Activated CD4-positive, alpha-beta T cell treated with anti-CD3 and anti-CD28 coated beads for 4 hours (primary cell): Measurements from ENCODE around the gene NDFIP2.
"Not testable (repeated sequence)": the region's sequence is repeated elsewhere in the genome, so short reads cannot be mapped to it uniquely, and the experiment has no call there.

ENCODE experiments used
- DNase-seq, 2 donors: peaks; one replicate each; pipeline ENCODE4 v3.0.0-alpha.2; 2020

The NDFIP2 gene

DNA sequence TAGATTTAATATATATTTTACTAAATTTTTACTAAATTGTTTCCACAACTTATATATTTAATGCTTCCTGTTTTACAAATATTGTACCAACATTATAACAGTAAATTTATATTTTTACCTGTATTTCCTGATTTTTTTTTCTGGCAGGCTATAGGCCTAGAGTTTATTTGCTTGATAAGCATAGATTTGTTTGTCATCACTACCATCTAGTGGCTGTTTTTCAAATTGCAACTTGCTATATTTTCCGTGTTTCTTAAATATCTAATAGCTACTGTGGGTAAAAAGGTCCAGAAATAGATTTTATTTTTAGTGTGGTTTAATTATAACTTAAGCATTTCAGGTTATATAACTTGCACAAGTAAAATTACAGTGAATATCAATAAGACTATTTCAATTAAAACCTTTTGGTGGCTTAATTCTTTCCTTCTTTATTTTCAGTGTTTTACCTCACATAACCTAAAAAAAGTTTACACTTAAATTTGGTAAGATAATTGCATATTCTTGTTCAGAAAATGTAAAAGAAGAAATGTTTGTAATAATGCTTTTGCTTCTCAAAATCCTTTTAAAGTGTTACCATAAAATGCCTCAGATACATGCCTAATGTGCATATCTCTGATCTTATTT lies 60.6 kb downstream of the NDFIP2 start:
- DNase-seq: peak in 1 of 2 donors; percentile 33

DNA sequence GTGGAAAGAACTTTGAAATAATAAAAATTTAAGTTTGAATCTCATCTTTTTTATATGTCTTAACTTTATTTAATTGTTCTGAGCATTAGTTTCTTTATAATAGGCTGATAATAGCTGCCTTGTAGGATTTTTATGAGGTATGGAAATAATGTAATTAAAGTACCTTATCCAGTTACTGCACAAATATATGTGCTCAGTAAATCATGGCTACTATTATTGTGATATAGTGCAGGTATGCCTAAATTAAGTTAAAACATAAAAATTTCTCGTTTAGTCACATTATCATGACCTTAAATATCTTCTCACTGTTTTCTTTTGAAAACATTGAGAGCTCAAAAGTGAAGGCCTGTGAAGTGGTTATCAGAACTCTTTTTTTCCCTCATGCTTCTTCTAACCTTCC lies 62.9 kb downstream of the NDFIP2 start:
- no peak for DNase-seq

DNA sequence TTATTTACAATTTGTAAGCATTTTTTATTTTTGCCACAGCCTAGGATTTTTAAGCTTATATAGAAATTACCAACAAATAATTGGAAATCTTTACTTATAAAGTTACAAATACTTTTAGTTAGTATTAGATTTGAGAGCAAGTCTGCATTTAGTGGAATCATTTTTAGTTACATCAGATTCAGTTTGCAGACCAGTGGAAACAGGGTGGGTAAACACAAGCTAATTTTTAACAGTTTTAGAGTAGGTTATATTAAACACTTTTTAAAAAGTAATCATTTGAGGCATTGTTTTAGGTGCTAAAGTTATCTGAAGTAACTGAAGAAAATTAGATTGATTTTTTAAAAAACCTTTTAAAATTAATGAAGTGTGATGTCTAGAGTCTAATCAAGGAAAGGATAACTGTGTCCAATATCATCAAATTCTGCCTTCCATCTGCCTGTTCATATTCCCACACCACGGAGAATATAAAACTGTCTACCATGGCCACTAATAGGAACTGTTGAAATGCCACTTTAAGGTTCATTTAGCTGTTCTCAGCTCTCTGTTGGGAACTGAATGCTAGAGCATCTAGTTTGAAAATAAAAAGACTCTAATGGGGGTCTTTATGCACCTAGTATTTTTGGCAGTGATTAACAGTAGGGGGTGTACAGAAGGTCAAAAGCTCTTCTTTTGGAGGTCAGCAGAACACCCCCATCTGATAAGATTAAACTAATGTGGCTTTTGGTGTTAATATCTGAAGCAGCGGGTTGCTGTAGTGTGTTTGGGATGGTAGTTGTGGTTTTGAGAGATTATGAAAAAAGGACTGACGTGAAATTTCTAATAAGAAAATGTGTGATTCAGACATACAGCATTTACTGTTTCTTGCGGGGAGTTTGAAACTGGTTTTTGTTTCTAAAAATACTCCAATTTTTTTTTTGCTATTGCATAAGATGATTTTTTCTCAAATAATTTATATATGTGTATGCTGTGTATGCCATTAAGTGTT lies 66.5 kb downstream of the NDFIP2 start:
- no peak for DNase-seq

DNA sequence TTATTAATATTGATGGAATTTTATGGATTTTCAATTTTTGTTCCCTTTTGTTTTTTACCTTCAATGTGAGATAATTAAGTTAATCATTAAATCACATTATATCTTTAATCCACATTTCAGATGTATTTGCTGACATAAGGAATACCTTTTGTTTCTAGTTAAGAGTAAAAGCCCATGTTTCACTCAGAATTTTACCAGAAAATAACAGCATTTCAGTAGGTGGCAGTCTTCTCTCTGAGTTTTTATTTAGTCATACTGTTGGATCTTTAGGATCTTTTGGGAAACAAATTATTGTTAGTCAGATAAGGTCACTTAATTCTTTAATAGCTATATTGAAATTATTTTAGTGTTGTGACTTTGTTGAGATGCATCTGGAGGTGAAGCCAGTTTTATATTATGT lies 67.9 kb downstream of the NDFIP2 start:
- no peak for DNase-seq

DNA sequence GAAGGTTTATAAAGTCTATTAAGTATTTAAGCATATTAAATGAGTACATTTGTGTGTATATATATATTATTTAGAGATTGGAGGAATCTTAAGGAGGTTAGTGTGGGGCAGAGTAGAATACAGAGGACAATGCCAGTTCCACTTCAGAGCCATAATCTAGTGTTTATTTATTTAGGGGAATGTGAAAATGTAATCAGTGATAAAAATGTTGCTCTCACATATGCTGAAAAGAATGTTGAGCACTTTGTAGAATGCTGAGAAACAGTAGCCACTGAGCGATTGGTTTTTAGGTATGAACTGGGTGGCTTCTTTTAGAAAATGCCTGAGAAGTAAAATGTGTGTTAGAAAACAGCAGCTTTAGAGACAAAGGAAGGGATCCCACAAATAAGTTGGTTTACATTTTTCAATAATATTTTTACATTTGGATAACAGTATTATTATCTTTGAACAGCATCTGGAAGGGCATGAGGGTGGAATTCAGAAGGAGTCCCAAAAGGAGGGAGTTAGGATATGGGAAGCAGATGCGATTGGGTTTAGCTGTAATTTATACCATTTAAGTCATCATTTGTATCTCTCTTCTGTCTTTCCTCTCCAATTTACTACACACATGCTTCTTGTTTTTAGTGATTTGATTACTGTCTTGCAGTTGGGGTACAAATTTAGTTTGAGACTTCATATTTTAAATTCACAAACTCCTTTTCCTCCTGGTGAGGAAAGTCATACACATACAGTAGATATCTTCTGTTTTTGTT lies 68.6 kb downstream of the NDFIP2 start:
- no peak for DNase-seq

DNA sequence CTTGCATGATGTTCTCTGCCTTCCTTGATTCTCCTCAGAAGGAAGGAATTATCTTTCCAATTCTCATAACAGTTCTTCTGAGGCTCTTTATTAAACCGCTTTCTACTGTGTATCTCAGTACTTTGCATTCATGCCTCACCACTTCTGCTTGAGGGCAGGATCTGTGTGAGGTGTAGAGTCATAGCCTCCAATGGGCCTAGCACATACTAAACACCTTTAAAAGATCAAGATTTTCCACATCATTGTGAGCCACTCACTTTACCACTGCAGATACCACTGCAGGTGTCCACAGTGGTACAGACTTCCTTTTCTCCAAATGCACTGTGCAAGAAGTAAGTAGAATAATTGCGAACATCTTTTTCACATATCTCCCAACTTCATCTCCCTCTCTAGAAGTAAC lies 76.7 kb downstream of the NDFIP2 start:
- no peak for DNase-seq

DNA sequence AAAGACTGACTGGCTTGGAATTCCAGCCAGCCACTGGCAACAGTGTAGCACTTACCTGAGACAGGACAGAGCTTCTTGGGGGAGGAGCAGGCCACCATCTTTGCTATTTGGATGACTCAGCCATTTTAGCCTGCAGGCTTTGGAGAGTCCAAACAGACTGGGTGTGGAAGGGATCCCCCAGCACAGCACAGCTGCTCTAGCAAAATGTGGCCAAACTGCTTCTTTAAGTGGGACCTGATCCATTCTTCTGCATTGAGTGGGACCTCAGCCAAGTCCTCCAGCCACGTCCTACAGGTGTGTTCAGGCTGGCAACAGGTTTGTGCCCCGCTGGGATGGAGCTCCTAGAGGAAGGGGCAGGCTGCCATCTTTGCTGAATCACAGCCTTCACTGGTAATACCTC lies 80.0 kb downstream of the NDFIP2 start:
- DNase-seq: no peak

DNA sequence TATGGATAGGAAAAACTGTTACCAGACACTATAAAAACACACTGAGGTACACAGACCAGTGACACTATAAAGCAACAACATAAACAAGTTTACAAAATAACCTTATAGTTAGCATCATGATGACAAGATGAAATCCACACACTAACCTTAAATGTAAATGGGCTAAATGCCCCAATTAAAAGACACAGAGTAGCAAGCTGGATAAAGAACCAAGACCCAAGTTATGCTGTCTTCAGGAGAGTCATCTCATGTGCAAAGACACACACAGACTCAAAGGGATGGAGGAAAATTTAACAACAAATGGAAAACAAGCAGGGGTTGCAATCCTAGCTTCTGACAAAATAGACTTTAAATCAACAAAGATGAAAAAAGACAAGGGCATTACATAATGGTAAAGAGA lies 81.6 kb downstream of the NDFIP2 start:
- DNase-seq: no peak

DNA sequence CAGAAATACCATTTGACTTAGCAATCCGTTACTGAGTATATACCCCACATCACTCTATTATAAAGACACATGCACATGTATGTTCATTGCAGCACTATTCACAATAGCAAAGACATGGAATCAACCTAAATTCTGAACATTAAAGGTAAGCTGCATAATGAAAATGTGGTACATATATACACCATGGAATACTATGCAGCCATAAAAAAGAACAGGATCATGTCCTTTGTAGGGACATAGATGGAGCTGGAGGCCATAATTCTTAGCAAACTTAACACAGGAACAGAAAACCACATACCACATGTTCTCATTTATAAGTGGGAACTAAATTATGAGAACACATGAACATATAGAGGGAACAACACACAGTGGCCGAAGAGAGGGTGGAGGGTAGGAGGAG lies 85.2 kb downstream of the NDFIP2 start:
- no peak for DNase-seq

DNA sequence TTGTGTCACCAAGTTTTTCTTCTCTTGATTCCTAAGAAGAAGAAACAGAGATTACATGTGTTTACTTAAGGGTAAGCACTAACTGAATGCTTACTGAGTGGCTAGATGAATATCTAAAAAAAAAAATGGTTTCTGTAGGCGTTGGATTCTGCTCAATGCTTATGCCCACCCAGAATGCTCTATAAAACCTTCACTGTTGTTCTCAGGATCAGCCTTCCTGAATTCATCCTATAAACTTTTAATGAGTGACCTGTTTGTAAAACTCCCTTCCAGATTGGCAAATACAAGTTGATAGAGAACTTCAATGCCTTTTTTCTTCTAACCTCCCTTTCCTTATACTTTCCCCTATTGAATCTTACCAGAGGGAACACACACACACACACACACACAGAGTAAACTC lies 90.2 kb downstream of the NDFIP2 start:
- no peak for DNase-seq

DNA sequence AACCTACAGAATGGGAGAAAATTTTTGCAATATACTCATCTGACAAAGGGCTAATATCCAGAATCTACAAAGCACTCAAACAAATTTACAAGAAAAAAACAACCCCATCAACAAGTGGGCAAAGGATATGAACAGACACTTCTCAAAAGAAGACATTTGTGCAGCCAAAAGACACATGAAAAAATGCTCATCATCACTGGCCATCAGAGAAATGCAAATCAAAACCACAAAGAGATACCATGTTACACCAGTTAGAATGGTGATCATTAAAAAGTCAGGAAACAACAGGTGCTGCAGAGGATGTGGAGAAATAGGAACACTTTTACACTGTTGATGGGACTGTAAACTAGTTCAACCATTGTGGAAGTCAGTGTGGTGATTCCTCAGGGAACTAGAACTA lies 92.9 kb downstream of the NDFIP2 start:
- not testable (repeated sequence) for DNase-seq

DNA sequence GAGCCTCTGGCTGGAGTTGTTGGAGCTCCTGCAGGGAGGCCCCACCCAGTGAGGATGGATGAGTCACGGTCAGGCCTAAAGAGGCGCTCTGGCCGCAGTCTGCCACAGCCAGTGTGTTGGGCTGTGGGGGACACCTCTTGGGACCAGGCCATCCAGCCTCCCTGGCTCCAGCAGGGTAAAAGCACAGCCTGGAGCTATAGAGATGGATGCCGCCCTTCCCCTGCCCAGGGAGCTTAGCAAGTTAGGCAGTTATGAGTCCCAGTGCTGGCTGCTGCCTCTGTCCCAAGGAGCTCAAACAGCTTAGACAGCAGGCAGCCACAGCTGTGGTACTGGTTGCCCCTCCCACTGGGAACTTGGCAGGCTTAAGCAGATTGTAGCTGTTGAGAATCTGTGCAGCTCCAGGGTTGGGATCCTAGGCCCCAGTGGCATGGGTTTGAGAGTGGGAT lies 100.9 kb downstream of the NDFIP2 start:
- no peak for DNase-seq

DNA sequence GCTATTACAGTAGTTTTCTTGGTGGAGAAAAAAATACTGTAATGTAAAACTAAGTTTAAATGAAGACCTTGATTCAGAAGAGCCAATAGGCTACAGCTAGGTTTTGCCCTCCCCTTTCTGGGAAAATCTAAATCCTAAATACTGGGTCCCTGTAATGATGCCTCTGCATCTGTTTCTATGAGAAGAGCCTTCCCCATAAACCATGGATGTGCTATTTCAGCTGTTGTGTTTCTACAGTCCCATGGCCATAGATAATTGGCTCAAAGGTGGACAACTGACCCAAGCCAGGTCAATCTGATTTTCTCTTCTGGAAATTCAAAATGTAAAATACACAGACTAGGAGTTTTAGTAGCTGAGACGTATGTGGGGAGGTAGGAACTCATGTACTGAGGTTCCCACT lies 101.9 kb downstream of the NDFIP2 start:
- no peak for DNase-seq

DNA sequence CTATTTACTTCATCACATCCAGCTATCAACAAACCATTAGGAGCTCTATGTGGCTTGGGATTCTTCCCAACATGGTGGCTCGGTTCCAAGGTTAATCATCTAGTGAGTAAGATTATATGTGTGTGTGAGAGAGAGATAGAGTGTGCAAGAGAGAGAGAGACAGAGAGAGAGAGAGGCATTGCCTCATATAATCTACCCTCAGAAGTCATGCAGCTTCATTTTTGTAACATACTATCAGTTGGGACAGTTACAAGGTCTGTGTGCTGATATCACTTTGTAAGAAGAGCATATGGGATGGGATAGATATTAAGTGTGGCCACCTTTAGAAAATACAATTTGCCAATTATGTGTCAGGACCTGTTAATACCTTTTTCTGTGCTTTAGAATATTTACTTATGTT lies 104.1 kb downstream of the NDFIP2 start:
- no peak for DNase-seq

DNA sequence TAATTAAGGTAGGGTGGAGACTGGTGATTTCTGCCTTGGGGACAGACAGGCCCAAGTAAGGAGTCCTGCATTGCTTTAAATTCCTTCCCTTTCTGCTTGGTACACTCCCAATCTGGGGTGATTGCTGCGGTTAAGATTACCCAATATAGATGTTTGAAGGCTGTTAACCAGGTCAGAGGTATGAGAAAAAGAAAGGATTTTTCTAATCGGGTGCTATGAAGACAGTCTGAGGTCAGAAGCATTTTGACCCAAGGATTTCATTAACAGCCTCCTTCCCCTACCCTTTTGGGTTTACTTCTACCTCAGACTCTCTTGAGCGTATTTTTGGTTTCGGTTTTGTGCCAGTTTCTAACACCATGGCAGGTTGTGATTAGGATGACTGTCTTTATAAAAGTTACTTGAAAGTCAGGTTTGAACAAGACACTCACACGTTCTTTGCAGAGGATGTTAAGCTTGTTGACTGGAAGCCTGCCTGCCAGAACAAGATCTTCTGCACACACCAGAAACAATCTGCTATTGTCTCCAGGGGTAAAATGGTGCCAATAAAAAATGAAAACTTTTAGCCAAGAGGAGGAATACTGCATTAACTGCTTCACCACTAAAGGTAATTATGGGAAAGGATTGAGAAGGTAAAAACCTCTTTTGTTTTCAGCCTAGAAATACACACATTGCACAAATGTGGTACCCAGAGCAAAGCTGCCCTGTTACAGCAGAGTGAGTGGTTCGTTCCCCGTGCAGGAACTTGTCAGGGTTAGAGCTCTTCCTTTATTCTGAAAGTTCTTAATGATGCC lies 108.8 kb downstream of the NDFIP2 start:
- DNase-seq: no peak

DNA sequence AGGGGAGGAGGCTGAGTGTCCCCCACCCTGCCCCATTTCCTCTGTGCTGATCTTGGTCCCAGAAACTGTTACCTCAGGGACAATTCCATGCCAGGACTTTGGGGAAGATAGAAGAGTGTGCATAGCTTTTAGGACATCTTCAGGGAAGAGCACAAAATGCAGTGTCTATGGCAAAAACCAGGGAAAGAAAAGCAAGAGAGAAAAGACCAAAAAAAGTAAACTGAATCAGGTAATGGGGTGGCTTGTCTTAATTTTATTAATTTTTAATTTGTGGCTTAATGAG lies 109.4 kb downstream of the NDFIP2 start:
- DNase-seq: no peak

DNA sequence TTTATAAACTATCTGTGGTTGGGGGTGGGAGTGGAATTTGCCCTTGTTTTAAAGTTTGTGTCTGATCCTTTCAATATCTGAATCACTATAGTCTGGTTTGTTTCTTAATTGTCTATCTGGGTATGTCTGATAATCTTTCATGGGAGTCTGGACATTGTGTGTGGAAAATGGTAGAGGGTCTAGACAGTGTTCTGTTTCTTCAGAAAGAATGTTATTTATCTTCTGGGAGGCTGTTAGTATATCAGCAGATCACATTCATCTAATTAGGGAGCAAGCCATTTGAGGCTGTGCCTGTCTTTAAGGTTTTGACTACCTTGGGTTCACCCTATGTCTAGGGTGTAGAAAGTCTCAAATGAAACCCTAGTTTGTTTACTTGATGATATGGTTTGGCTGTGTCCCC lies 110.5 kb downstream of the NDFIP2 start:
- no peak for DNase-seq

DNA sequence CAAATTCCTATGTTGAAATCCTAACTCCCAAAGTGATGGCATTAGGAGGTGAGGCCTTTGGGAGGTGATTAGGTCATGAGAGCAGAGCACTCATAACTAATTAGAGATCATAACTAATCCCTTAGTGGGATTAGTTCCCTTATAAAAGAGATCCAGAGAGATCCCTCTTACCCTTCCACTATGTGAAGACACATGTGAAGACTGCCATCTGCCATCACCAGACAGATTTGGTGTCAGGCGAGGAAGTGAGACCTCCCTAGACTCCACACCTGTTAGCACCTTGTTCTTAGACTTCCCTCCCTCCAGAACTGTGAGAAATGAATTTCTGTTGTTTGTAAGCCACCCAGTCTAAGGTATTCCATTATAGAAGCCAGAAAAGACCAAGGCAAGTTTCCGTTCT lies 112.2 kb downstream of the NDFIP2 start:
- DNase-seq: no peak

DNA sequence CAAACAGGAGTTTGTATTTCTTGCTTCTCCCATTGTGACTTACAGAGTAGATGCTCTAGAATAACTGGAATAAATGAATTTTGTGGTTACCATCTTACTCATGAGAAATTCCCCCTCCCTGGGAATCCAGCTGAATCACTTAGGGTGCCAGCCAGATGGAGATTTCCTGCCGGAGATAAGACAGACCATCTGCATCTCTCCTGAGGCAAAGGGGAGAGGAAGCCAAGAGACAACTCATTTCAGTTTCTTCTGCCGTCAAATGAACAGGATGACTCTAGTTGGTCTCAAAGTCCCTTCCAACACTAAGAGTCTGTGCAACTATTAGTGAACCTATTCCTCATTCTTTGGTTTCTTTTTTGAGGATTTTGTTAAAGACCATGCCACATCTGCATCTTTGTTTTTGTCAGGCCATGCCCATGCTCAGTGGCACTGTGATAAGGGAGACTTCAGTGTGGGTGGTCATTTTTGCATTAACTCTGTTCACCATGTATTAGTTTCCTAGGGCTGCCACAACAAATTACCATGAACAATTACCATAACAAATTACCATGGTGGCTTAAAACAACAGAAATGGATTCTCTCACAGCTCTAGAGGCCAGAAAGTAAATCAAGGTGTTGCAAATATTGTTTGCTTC lies 112.8 kb downstream of the NDFIP2 start:
- DNase-seq: no peak

DNA sequence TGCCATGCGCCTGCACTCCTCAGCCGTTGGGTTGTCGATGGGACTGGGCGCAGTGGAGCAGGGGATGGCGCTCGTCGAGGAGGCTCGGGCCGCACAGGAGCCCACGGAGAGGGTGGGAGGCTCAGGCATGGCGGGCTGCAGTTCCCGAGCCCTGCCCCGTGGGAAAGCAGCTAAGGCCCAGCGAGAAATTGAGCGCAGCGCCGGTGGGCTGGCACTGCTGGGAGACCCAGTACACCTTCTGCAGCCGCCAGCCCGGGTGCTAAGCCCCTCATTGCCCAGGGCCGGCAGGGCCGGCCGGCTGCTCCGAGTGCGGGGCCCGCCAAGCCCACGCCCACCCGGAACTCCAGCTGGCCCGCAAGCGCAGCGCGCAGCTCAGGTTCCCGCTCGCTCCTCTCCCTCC lies 119.2 kb downstream of the NDFIP2 start:
- not testable (repeated sequence) for DNase-seq

DNA sequence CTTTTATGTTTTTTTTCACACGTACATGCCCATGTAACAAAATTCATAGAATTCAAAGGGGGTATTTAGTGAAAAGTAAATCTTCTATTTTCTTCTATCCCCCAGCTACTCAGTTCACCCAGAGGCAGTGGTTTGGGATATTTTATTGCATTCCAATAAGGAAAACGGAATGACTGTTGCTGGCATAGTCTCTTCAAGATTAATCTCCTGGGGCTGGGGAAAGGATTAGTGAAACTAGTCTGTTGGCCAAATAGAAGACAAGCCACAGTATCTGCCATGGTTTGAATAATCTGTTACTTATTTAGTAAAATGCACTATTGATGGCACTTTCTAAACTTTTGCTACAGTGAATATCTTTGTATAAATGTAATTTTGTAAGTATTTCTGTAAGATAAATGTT lies 122.0 kb downstream of the NDFIP2 start:
- DNase-seq: no peak

DNA sequence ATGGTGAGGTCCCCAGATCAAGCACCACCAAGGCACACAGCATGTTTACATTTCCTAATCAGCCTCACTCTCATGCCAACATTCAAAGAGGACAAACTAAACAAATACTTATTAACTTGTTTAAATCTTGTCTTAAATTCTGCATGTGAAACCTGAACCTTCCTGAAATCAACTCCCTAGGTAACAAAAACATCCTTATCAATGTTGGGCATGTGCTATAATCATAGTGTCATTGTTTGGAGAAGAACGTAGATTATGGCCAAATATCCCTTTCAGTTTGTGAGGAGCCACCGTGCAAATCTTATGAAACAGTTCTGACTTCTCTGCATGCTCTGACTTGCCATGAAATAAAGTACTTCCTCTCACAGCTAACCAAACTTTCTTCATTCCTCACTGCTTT lies 123.8 kb downstream of the NDFIP2 start:
- no peak for DNase-seq
